Activated T-cell treated with anti-CD3 and anti-CD28 coated beads for 1 hour (primary cell): ENCODE measurements around the gene VPS54.

Experiments
- DNase-seq: peaks from one replicate; pipeline ENCODE4 v3.0.0-alpha.2; 2020; ENCODE audit warnings: low read depth

Gene VPS54

GRCh38 chr2:64019083-64019974 lies at the start of gene VPS54:
Gene VPS54 (minus strand): TSS chr2:64019428. CDS start chr2:63983999, 35,429 bp downstream.
- peak; percentile 32 for DNase-seq

DNA sequence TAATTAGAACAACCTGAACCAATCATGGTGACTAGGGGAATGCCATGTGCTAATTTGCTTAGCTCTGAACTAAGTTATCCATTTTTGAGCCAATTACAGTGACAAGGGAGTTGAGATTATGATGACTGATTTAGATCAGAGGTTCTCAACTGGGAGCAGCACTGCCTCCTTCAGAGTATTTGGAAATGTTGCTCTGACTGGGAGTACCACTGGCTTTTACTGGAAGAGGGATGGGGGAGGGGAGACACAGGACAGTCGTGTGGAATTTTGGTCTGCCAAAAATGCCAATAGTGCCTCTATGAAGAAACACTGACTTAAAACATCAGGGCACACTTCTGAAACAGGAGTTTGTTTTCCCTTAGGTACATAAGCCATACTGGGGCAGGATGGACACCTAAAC lies 48.1 kb upstream of the VPS54 start:
- no peak for DNase-seq

DNA sequence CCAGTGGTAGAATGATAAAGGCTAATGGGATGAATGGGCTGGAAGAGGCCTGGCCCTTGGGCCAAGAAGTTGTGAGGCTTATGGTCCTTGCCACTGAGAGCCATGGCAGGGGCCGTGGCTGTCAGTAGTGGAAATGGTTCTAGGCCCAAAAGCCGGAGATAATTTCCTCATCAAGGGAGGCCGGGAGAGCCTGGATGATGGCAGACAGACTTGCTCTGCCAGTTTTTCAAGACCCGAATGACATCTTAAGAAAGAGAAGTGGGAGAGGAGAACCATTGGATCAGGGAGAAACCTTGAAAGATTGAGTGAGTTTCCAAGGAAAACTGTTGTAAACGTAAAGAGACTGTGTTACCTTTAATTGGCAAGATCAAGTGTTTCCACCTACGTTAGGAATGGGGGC lies 46.3 kb upstream of the VPS54 start:
- no peak for DNase-seq

DNA sequence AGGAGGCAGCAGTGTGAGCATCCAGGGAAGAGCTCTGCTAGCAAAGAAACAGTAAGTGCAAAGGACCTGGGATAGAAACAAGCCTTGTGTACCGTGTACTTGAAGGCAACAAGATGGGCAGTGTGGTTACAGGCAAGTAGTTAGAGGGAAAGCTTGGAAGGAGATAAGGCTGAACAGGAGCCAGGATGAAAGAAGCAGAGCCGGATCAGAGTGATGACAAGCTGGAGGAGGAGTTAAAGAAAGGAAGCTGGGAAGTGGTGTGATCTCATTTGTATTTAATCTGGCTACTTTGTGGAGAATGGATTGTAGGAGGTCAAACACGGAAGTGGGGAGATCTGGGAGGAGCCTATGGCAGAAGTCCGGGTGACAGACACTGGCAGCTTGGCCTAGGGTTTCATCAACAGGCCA lies 44.7 kb upstream of the VPS54 start:
- DNase-seq = no peak

- DNase-seq = no peak
These were observed 44.2 kb upstream of the VPS54 start for GRCh38 chr2:64063454-64063853.

- DNase-seq = no peak
These were observed 43.6 kb upstream of the VPS54 start for GRCh38 chr2:64062840-64063239.

- no peak for DNase-seq
These were observed 40.0 kb upstream of the VPS54 start for GRCh38 chr2:64059270-64059669.

GRCh38 chr2:64056021-64056420 lies 36.8 kb upstream of the VPS54 start:
- no peak for DNase-seq

GRCh38 chr2:64054161-64054915 lies 35.1 kb upstream of the VPS54 start:
- no peak for DNase-seq

- no peak for DNase-seq
These were observed 33.4 kb upstream of the VPS54 start for GRCh38 chr2:64052463-64053241.

GRCh38 chr2:64049633-64050220 lies 30.5 kb upstream of the VPS54 start:
- peak; percentile 45 for DNase-seq

- no peak for DNase-seq
These were observed 26.7 kb upstream of the VPS54 start for GRCh38 chr2:64045938-64046337.

DNA sequence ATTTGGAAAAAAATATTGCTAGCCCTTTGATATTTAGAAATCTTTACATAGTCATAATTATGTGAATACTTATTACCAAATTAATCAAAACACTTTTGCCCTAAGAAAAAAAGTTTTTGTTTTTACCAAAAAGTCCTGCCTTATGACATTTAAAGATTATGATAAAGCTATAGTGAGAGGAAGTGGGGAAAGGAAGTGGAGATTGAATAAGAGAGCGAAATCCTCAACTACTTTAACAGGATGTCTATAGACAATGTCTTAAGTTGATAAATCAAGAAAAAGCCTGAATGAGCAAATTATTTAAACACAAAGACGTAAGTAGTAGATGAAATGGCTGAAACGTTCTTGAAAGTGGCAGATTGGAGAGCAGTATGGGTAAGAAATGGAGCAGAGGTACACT lies 20.9 kb upstream of the VPS54 start:
- DNase-seq = no peak

DNA sequence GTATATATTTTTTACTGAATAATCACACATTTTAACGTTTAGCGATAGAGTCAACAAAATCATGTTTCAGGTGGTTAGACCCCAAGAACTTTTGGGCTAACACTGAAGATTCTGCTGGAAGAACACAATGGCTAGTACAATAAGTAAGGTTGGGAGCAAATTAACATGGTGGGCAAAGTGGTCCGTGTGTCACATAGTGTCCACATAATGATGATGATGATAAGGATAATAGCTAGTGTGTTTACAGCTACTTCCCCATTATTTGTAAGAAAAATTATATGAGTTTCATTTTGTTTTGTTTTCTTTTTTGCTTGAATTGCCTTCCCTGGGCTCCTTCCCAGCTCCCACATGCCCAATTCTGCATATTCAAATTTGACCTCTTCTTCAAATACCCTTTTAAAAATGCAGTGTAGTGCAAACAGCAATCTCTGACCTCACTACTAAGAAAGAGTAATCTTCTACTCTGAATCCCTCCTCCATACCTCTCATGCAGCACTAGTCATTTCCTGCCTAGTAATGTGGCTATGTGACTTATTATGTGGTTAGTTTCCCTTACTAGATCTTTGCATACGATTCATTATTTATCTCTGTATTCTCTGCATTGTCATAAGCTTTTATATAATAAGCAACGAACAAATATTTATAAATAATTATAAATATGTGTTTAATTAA lies 16.9 kb upstream of the VPS54 start:
- DNase-seq = no peak

GRCh38 chr2:64035072-64035942 lies 16.1 kb upstream of the VPS54 start:
- DNase-seq = no peak

DNA sequence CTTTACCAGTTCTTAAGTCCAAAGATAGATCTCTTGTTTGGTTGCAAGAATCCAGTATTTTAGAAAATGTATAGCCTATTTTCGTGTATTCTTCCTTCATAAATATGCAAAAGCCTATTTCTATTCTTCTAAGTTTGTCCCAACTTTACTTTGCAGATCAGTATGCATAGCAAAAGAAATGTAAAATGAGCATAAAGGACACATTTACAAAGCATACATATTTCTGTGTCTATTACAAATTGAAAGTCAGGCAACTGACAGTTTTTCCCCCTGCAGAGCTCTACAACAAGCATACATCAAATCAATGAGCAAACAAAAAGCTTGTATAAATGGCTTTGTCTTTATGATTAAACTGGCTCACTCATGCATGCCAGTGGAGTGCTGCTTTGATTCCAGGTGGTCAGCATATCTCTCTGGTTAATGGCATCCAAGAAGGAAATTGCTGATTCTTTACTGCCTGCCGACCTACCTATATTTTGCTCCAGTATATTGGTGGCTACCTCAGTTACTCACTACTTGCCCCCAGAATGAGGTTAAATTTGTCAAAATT lies 10.0 kb upstream of the VPS54 start:
- no peak for DNase-seq

- no peak for DNase-seq
These were observed 6.5 kb upstream of the VPS54 start for GRCh38 chr2:64025741-64026140.

GRCh38 chr2:64024259-64024949 lies 5.2 kb upstream of the VPS54 start:
- DNase-seq = no peak

- DNase-seq = no peak
These were observed 4.4 kb upstream of the VPS54 start for GRCh38 chr2:64023485-64024258.
